Left colon (tissue), 2 donors: ENCODE results near the gene EBF3. TPM values are rescaled to one million over a fixed set of nuclear protein-coding genes. Genes with fewer than 3 reads are reported as not detected.
A peak's percentile ranks its signal among the peaks of the same experiment; 100 is the strongest.

Experiments used
- ATAC-seq: fragments of 200-7000 bp; cut with Tn5 transposase; one replicate; pipeline ENCODE4 v1.9.1; 2020; ENCODE audit warnings: mild to moderate bottlenecking, moderate library complexity
- DNase-seq, 2 donors: peaks; one replicate each; pipeline ENCODE4 v3.0.0-alpha.2; 2020
- intact Hi-C, 2 donors: fragments of 100-400 bp; cut with DNase I in 1 of 2; cut with micrococcal nuclease in 1 of 2; formaldehyde crosslinking; loops; one replicate each; pipeline versions ENCODE4 v1.11.2 to v1.14.0; 2022; cut with DNase I, micrococcal nuclease
- total RNA-seq, 2 donors: library from RNA; stranded (reverse); fragmentation: NEBNext Ultra II Directional; extraction: Animal tissue kit (Norgen Biotek cat#: 25700); gene quantifications; one replicate each; pipeline ENCODE4 v1.2.1, GENCODE V29; 2021
- donor health status: DM: no; HTN: no; CAD: no.
- donor health status: DM: yes; HTN: yes; CAD: no.

EBF3 gene
- total RNA-seq, 2 donors from 2014 or later, result 0.40 to 0.78 TPM

DNA sequence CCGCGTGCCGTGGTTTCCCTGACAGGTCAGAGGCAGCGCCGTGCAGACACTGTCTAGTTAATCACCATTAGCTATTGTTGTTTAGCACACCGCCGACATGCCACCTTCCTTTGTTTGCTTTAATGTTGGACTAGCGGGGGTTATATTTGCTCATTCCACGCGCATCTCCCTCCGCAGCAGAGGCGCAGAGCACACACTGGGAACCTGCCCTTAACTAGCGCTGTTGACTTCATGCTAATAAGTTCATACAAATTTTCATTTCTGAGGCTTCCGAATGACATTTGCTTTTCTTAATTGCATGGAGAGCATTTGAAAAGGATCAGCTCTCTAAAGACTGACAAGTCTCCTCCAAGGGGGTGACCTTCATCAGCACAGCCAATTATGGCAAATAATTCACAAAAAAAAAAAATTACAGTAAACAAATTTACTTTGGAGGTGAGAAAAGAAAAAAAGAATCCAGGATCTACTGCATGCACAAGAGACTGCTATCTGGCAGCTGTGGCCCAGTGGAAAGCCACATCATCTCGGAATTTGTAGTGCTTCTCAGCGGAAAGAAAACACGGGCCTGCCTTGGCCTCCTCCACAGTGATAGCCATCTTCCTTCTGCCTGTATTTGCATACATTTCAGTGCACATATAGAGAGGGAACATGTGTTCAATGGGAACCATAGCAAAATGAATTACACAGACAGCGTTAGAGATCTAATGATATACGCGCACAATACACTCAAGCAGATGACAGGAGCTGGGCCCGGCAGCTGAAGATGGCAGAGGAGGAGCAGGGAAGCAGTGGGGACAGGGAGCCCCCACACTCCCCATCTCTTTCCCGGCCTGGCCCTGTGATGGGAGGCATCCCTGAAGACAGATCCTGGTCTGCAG is 94.2 kb downstream of the EBF3 start:
- DNase-seq, result no peak
- intact Hi-C loops, result no loop called here
- ATAC-seq, result no peak

DNA sequence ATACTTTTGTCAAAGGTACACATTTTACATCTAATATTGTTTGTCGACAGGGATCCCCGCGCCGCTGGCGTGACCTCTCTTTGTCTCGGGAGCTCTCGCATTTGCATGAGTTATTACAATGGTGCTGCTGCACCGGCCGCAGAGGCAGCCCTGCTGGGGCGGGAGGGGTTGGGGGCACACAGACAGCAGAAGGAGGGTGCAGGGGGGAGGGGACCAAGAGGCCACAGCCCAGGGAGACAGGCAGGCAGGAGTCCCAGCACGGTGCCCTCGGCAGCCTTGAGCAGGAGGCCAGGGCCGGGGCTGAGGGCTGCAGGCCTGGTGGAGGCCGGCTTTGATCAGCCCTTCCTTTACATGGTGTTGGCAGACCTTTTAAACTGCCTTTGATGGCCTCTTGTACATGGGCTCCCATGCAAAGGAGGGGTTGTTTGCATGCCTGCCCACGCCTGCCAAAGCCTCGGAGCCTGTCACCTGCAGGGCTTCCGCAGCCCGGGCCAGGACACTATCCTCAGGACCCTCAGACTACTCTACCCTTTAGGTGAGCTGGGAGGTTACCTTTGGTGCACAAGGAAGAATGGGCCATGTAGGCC is 95.5 kb downstream of the EBF3 start:
- no peak for ATAC-seq
- DNase-seq, result no peak
- intact Hi-C loops, result no loop called here

DNA sequence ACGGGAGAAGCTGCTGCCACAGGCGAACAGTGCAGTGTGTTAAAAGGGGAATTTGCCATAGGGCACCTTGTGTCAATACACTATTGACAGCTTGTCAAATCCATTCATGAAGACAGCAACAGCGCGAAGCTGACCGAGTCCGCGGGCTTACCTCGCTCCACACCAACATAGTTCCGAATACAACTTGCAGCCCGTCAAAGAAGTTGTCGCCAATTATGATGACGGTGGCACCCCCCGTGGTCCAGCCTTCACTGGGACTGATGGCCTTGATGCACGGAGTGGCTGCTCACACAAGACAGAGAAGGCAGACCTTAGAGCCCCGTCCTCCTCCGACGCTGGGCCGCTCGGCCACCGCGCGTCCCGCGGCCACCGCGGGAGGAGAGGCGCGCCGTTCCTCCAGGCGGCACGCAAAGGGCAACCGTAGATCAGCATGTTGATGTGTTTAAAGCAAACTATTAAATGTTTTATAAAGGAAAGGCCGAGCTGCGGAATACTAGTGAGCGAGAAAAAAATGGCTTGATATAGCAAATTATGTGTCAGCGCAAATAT is 96.4 kb downstream of the EBF3 start:
- no peak for ATAC-seq

DNA sequence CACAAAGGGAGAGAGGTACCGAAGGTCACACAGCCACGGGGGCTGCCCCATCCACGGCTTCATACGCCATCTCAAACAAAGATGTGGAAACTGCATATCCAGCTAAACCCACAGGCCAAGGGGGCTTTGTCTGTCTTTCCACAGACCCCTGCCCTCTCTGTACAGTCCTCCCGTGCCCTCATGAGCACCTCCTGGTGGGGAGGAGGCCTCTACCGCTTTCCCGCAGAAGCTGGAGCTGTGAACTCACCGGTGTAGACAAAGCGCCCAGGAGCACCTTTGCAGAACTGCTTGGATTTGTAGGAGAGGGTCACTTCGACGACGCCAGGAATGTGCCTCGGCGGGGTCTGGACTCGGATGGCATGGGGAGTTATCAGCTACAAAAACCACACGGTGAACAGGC is 97.2 kb downstream of the EBF3 start:
- no peak for DNase-seq
- intact Hi-C loops, result no loop called here
- no peak for ATAC-seq

More for the DNA sequence above, 96.4 kb downstream of the EBF3 start:
- DNase-seq, result no peak
- intact Hi-C loops, result no loop called here

DNA sequence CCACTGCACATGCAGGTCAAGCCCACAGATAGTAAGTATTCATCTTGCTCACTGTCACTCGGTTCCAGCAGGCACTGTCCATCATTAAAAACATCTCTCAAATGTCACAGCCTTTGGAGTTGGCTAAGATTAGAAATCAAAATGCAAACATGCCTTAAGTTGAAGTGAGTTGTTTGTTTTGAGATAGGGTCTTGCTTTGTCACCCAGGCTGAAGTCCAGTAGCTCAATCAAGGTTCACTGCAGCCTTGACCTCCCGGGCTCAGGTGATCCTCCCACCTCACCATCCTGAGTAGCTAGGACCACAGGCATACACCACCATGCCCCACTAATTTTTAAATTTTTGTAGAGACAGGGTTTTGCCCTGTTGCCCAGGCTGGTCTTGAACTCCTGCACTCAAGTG is 98.1 kb downstream of the EBF3 start:
- ATAC-seq (no peak), DNase-seq (no peak)
- intact Hi-C loops, result no loop called here

GRCh38 chr10:129865413-129865812 is 98.7 kb downstream of the EBF3 start:
- no peak for DNase-seq
- no peak for ATAC-seq
- intact Hi-C loops, result no loop called here

DNA sequence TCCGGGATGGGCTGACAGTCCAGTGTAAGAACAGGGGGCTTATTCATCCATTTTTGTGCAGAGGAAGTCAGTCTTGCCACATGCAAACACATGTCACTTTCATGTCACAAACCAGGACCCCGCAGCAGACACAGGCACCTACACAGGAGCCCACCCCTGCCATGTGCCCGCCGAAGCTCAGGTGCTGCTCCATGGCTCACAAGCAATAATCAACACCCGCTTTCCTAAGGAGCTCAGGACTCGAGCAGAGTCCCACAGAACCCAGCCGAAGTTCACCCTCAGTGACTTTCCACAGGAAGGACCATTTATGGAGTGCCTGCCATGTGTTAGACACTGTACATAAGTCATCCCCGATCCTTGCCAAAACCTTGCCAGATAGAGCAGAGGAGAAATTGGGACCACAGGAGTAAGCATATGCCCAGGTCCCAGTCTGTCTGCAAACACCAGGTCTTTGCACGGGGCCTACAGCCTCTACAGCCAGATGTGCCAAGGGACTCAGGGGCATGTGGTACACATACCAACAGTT is 99.4 kb downstream of the EBF3 start:
- intact Hi-C loops, result no loop called here
- ATAC-seq, result no peak
- no peak for DNase-seq

DNA sequence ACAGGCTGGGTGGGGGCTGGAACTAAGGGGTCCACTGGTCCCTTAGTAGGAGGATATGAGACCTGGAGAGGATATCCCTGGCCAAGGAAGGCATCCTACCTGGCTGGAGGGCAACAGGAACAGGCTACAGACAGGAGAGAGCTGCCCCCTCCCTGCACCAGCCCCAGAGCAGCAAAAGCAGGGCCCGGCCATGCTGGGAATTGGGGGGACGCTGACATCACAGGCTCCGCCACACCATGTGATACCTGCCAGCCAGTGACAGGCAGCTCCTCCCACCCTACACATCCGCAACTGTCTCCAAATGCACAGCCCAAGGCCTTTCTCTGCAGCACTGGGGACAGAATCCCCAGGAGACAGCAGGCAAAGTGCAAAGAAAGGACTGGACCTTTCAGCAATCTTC is 100.0 kb downstream of the EBF3 start:
- intact Hi-C loops, result no loop called here

GRCh38 chr10:129863201-129863663 is 100.8 kb downstream of the EBF3 start:
- DNase-seq (no peak), ATAC-seq (no peak)
- intact Hi-C loops, result no loop called here

More for the DNA sequence above, 100.0 kb downstream of the EBF3 start:
- ATAC-seq (no peak), DNase-seq (no peak)

GRCh38 chr10:129861776-129862531 is 102.1 kb downstream of the EBF3 start:
- ATAC-seq (no peak), DNase-seq (no peak)
- intact Hi-C loops, result no loop called here

DNA sequence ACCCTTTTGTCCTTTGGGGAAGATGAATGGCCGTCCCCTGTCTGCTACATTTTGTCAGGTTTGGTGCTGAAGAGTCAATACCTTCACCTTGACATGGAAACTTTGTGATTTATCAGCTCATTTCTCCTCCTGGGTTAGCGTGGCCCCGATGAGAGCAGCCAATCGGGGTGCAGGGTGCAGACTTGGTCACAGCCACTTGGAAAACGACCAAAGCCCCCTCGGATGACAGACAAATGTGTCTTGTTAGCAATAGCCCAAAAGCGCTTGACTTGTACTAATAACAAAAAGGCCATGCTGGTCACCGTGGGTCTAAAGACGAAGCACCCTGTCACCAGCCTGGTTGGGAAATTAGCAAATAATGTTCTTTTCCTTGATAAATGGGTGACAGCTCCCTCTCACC is 103.7 kb downstream of the EBF3 start:
- ATAC-seq (no peak), DNase-seq (no peak)
- intact Hi-C loops, result no loop called here

DNA sequence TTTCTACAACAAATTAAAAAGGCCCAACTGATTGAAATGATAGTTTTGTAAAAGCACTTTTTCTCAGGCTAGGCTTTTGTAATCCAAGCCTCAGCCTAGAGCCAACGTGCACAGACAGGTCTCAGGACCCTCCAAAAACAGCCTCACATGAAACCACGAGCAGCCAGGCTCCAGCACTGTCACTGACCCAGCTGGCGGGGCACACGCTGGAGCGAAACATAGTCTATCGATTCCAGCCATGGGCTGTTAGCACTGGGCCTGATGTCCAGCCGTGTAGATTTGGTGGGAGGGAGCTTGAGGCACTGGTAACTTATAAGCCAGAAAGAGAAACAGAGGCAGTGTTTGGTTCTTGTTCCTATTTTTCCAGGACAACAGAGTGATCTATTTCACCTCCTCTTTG is 104.5 kb downstream of the EBF3 start:
- intact Hi-C loops, result no loop called here
- ATAC-seq, result no peak
- no peak for DNase-seq

GRCh38 chr10:129857242-129857960 is 106.7 kb downstream of the EBF3 start:
- intact Hi-C loops, result no loop called here
- DNase-seq (no peak), ATAC-seq (no peak)

DNA sequence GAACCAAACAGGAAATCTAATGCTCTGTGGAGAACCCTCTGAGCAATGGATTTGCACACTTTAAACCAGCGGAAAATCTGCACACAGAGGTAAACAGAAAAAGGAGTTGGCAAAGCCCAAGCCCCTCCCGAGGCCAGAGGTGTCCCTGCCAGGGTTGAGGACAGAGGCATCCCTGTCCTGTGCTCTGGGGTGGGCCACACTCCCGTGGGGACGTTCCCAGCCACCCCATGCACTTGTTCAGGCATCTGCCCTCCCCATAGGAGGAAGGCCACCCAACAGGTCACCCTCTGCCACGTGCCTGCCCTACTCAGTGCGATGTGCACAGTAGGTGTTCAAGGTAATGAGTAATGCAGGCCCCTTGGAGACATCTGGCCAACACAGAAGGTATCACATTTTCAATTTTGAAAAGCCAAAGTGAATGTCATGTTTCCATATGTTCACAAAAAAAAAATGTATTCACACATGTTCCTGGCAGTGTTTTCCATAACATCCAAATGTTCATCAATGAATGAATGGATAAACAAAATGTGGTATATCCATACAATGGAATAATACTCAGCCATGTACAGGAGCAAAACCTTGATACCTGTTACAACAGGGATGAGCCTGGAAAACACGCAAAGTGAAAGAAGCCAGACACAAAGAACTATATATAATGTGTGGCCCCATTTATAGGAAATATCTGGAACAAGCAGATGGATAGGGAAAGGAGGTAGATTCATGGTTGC is 108.1 kb downstream of the EBF3 start:
- no peak for ATAC-seq
- DNase-seq, result no peak
- intact Hi-C loops, result no loop called here

DNA sequence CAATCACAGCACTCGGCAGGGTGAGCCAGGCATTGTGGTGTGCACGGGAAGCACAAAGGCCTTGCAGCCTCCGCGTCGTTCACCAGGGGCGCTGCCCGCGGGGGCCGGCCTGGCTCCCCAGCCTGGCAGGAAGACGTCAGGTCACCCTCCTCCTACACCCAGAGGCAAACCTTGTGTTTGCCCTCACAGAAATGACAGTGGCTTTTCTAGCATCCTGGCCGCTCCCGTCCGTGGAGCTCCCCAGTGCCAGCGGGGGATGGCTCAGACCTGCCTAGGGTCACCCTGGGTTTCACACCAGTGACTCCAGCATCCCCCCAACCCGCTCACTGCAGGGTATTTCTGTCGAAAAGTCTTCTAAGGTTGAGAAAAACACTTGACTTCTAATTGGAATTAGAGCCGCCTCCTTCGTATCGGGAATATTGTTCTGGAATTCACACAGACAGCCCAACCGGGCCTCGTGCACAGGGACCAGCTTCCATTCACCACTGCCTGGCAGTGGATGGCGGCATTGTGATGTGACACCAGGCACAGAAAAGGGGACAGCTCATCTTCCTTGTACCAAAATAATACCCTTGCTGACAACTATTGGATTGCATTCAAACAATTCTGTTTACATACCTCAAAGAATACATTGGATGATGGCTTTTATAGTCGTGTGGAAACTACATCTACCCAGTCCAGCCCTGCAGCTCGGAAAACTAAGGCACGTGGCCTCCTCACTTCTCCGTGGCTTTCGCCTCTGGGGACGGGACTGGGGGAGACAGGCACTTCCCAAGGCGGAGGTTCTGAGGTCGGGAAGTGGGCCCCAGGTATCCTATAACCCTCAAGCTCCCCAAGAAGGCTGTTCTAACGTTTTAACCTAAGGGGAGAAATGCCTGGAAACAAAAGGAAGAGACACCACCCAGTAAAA is 109.0 kb downstream of the EBF3 start:
- DNase-seq, result no peak
- ATAC-seq, result no peak
- intact Hi-C loops, result no loop called here

DNA sequence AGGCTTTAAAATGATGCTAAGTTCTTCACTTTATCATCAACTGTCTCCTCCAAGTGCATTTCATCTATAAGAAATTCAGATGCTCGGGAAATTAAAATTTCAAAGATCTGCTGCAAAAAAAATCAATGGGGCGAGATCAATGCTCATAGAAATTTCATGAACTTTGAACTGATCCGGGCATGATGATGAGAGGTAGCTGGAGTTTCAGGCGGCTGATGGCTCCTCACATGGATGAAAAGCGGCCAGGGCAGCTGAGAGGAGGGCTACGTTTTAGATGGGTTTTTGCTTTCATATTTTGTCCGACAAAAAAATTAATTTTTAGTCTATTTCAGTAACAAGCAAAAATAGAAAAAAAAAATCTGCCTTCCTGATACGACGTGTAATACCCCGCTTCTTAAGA is 109.9 kb downstream of the EBF3 start:
- DNase-seq (no peak), ATAC-seq (no peak)
- intact Hi-C loops, result no loop called here

- DNase-seq (no peak), ATAC-seq (peak; percentile 95)
- intact Hi-C loops, result no loop called here
Measured at GRCh38 chr10:129853562-129853903, 110.5 kb downstream of the EBF3 start.
